ENCODE measurements around the gene RSBN1L. TPM values are rescaled to one million over a fixed set of nuclear protein-coding genes. Genes with fewer than 3 reads are reported as not detected.

Gene RSBN1L
- total RNA-seq, 1 donor: 17.0 TPM

GRCh38 chr7:77687100-77687746 lies 9.0 kb upstream of the RSBN1L start:
- H3K4me3 ChIP-seq (ENCODE audit: low read depth, low read length): no peak overlapping the region
- TF ChIP-seq CTCF (IDR thresholded peaks at IDR 0.05; ENCODE audit: insufficient read depth, low read length): no peak
- no peak for DNase-seq (ENCODE audit: low read depth)

- TF ChIP-seq CTCF (IDR thresholded peaks at IDR 0.05; ENCODE audit: insufficient read depth, low read length): no peak
- no peak for DNase-seq (ENCODE audit: low read depth)
- no peak overlapping the region for H3K4me3 ChIP-seq (ENCODE audit: low read depth, low read length)
Observed at GRCh38 chr7:77687747-77688144, 8.5 kb upstream of the RSBN1L start.

GRCh38 chr7:77690289-77690688 lies 6.0 kb upstream of the RSBN1L start:
- H3K4me3 ChIP-seq (ENCODE audit: low read depth, low read length): no peak overlapping the region
- DNase-seq (ENCODE audit: low read depth): no peak
- no peak for TF ChIP-seq CTCF (IDR thresholded peaks at IDR 0.05; ENCODE audit: insufficient read depth, low read length)

- no peak for DNase-seq (ENCODE audit: low read depth)
- no peak for TF ChIP-seq CTCF (IDR thresholded peaks at IDR 0.05; ENCODE audit: insufficient read depth, low read length)
- no peak overlapping the region for H3K4me3 ChIP-seq (ENCODE audit: low read depth, low read length)
Observed at GRCh38 chr7:77691892-77692491, 4.3 kb upstream of the RSBN1L start.

GRCh38 chr7:77693830-77694583 lies 2.3 kb upstream of the RSBN1L start:
- TF ChIP-seq CTCF (IDR thresholded peaks at IDR 0.05; ENCODE audit: insufficient read depth, low read length): no peak
- H3K4me3 ChIP-seq (ENCODE audit: low read depth, low read length): no peak overlapping the region
- DNase-seq (ENCODE audit: low read depth): no peak

- DNase-seq (ENCODE audit: low read depth): peak; percentile 38
- no peak for TF ChIP-seq CTCF (IDR thresholded peaks at IDR 0.05; ENCODE audit: insufficient read depth, low read length)
- H3K4me3 ChIP-seq (ENCODE audit: low read depth, low read length): peak overlapping the region; percentile 92
Observed at GRCh38 chr7:77696643-77697534, 630 bp downstream of the RSBN1L start.

All from fibroblast of the aortic adventitia (primary cell).